ENCODE data around the gene DLL3. TPM values are rescaled to one million over a fixed set of nuclear protein-coding genes. Genes with fewer than 3 reads are reported as not detected.
"Not testable (repeated sequence)": the region's sequence is repeated elsewhere in the genome, so short reads cannot be mapped to it uniquely, and the experiment has no call there.

The DLL3 gene
- total RNA-seq = not detected
- long read RNA-seq = 0 reads

- ATAC-seq (no peak), DNase-seq (ENCODE audit: missing footprints) (no peak)
- intact Hi-C loops (cut with DNase I) = no loop called here
Observed at GRCh38 chr19:39498798-39499642, at the start of gene DLL3. Gene DLL3 (plus strand): TSS chr19:39498947. CDS start chr19:39498975, 28 bp downstream.

- ATAC-seq = no peak
- DNase-seq (ENCODE audit: missing footprints) = no peak
- intact Hi-C loops (cut with DNase I) = loop anchor here (10.0 kb wide), 1 partner anchor 86 kb away; the partner anchor contains the start of gene EID2B
Observed at GRCh38 chr19:39449116-39449797, 49.5 kb upstream of the DLL3 start.

GRCh38 chr19:39451257-39451656 lies 47.5 kb upstream of the DLL3 start:
- ATAC-seq; DNase-seq (ENCODE audit: missing footprints); intact Hi-C loops (cut with DNase I): not testable (repeated sequence)

GRCh38 chr19:39463403-39463802 lies 35.3 kb upstream of the DLL3 start:
- intact Hi-C loops (cut with DNase I) = no loop called here
- DNase-seq (ENCODE audit: missing footprints) (no peak), ATAC-seq (no peak)

- intact Hi-C loops (cut with DNase I) = no loop called here
- ATAC-seq = no peak
Observed at GRCh38 chr19:39465956-39466747, 32.6 kb upstream of the DLL3 start.

GRCh38 chr19:39467941-39468340 lies 30.8 kb upstream of the DLL3 start:
- no peak for DNase-seq (ENCODE audit: missing footprints)
- intact Hi-C loops (cut with DNase I) = no loop called here

More at GRCh38 chr19:39465956-39466747, 32.6 kb upstream of the DLL3 start:
- no peak for DNase-seq (ENCODE audit: missing footprints)

GRCh38 chr19:39469036-39469435 lies 29.7 kb upstream of the DLL3 start:
- DNase-seq (ENCODE audit: missing footprints) = no peak
- intact Hi-C loops (cut with DNase I) = no loop called here
- no peak for ATAC-seq

More at GRCh38 chr19:39467941-39468340, 30.8 kb upstream of the DLL3 start:
- ATAC-seq = no peak

- intact Hi-C loops (cut with DNase I) = no loop called here
- ATAC-seq (no peak), DNase-seq (ENCODE audit: missing footprints) (no peak)
Observed at GRCh38 chr19:39469567-39469966, 29.2 kb upstream of the DLL3 start.

GRCh38 chr19:39470724-39471339 lies 27.9 kb upstream of the DLL3 start:
- DNase-seq (ENCODE audit: missing footprints) (no peak), ATAC-seq (no peak)
- intact Hi-C loops (cut with DNase I) = no loop called here

- no peak for DNase-seq (ENCODE audit: missing footprints)
- intact Hi-C loops (cut with DNase I) = no loop called here
- ATAC-seq = no peak
Observed at GRCh38 chr19:39471756-39472536, 26.8 kb upstream of the DLL3 start.

- DNase-seq (ENCODE audit: missing footprints) = no peak
- ATAC-seq = no peak
- intact Hi-C loops (cut with DNase I) = no loop called here
Observed at GRCh38 chr19:39472746-39473442, 25.9 kb upstream of the DLL3 start.

GRCh38 chr19:39473443-39473960 lies 25.2 kb upstream of the DLL3 start:
- DNase-seq (ENCODE audit: missing footprints) (no peak), ATAC-seq (no peak)
- intact Hi-C loops (cut with DNase I) = no loop called here

GRCh38 chr19:39474139-39474620 lies 24.6 kb upstream of the DLL3 start:
- DNase-seq (ENCODE audit: missing footprints) (peak; percentile 87), ATAC-seq (peak; percentile 54)
- intact Hi-C loops (cut with DNase I) = loop anchor here (1.0 kb wide), 1 partner anchor 58 kb away; the partner anchor contains the start of gene EID2B

GRCh38 chr19:39475748-39476147 lies 23.0 kb upstream of the DLL3 start:
- no peak for ATAC-seq
- intact Hi-C loops (cut with DNase I) = no loop called here
- DNase-seq (ENCODE audit: missing footprints) = no peak

- intact Hi-C loops (cut with DNase I) = not testable (repeated sequence)
Observed at GRCh38 chr19:39479319-39479801, 19.4 kb upstream of the DLL3 start.

GRCh38 chr19:39479916-39480315 lies 18.8 kb upstream of the DLL3 start:
- ATAC-seq = no peak
- no peak for DNase-seq (ENCODE audit: missing footprints)
- intact Hi-C loops (cut with DNase I) = loop anchor here (2.0 kb wide), 1 partner anchor 35 kb away; the partner anchor contains the start of gene SUPT5H

More at GRCh38 chr19:39479319-39479801, 19.4 kb upstream of the DLL3 start:
- ATAC-seq; DNase-seq (ENCODE audit: missing footprints): not testable (repeated sequence)
